HG03060 (cell line): ENCODE results near the gene FAM20C.

Experiments
- ATAC-seq: cut with Tn5 transposase; IDR thresholded peaks from one replicate; pipeline ENCODE4 v1.9.1; 2021; ENCODE audit warnings: low read depth, moderate number of reproducible peaks; ENCODE audit not compliant: unreplicated experiment

FAM20C gene

GRCh38 chr7:207418-208129, 15.2 kb downstream of the FAM20C start:
- no peak for ATAC-seq

DNA sequence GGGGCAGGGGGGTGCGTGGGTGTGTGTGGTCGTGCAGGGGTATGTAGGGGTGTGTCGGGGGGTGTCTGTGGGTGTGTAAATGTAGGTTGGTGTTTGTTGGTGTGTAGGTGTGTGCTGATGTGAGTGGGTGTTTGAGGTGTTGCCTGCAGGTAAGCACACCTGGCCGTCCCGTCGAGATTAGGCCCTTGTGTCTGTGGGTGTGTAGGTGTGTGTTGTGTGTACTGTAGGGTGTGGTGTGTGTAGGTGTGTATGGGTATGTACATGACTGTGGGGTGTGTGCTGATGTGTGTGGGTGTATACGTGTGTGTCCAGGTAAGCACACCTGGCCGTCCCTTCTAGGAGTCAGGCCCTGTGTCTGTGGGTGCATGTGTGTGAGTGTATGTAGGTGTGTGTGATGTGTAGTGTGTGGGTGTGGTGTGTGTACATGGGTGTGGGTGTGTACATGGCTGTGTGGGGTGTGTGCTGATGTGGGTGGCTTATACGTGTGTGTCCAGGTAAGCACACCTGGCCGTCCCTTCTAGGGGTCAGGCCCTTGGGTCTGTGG, 15.8 kb downstream of the FAM20C start:
- no peak for ATAC-seq

- ATAC-seq: no peak
Measured at GRCh38 chr7:208816-209215, 16.4 kb downstream of the FAM20C start.

- ATAC-seq: no peak
Measured at GRCh38 chr7:209416-209815, 17.0 kb downstream of the FAM20C start.

DNA sequence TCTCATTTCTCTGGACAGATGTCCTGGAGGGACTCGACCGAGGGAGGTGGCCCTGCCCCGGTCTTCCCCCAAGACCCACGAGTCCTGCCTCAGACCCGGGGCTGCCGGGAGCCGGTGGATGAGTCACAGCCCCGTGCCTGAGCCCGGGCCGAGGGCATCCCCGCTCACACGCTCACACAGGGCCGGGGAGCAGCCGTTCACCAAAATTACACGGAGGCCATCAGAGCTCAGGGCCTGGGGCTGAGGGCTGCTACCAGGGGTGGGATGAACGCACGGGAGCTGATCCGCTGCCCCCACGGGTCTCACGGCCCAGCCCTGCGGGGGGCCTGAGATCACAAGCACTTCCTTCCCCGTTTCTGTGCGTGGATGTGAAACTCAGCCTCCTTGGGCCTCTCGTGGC, 17.5 kb downstream of the FAM20C start:
- no peak for ATAC-seq

GRCh38 chr7:210401-210925, 18.1 kb downstream of the FAM20C start:
- no peak for ATAC-seq

- no peak for ATAC-seq
Measured at GRCh38 chr7:211033-211714, 18.8 kb downstream of the FAM20C start.

GRCh38 chr7:211715-212058, 19.3 kb downstream of the FAM20C start:
- no peak for ATAC-seq

DNA sequence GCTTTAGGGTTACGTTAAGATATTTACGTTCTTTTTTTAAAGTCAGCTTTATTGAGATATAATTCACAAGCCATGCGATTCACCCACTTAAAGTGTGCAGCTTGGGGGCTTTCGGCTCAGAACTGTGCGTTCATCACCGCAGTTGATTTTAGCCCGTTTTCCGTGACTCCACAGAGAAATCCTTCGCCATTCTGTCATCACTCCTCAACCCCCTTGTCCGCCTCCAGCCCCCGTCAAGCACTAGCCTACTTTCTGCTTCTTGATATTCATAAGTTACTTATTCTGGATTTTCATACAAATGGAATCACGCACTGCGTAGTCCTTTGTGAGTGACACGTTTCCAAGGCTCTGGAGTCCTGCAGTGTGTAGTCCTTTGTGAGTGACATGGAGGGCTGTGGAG, 20.4 kb downstream of the FAM20C start:
- ATAC-seq: no peak

DNA sequence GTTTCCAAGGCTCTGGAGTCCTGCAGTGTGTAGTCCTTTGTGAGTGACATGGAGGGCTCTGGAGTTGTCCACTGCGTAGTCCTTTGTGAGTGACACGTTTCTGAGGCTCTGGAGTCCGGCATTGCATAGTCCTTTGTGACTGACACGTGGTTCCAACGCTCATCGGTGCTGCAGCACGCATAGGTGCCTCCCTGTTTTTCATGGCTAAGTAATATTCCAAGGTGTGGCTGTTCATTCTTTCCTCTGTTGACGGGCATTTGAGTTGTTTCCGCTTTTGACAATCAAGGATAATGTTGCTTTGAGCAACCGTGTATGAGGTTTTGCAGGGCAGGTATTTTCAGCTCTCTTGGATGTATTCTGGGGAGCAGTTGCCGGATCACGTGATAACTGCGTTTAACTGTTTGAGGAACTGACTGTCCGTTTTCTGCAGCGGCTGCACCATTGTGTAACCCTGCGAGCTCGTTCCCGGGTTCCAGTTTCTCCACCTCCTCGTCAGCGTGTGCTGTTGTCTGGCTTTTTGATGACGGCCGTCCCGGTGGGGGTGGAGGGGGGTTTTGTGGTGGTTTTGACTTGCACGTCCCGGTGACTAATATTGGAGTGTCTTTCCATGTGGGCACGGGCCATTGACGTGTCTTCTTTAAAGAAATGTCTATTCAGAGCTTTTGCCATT, 21.1 kb downstream of the FAM20C start:
- no peak for ATAC-seq

DNA sequence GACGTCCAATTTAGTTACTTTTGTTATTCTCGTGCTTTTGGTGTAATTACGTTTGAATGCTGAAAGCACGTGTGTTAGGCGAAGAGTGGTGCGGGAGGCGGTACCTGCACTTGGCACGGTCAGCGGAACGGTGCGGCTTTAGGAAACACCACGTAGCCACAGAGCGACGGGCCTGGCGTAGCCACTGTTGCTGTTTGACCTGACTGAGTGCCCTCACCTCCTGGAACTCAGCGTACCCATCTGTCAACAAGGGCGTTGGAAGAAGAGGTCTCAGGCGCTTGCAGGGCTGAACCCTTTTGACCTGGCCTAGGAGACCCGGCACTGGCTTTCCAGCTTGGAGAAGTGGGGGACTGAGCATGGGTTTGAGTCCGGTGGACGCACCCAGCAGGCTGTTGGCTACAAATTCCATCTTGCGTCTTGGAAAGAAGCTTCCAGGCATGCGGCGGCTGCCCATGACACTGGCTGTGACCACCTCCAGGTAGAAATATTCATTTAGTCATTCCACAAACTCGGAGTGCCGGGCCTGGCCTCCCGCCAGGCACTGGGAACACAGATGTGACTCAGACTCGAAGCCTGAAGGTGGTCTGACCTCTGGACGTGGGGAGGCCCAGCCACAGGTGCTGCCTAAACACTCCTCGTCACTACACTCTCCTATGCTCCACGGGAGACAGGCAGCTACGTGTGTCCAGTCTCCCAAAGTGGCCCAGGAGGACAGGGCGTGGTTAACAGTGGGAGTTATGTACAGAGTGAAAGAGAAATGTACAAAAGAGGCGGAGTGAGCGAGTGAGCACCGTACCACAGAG, 22.2 kb downstream of the FAM20C start:
- ATAC-seq: no peak

DNA sequence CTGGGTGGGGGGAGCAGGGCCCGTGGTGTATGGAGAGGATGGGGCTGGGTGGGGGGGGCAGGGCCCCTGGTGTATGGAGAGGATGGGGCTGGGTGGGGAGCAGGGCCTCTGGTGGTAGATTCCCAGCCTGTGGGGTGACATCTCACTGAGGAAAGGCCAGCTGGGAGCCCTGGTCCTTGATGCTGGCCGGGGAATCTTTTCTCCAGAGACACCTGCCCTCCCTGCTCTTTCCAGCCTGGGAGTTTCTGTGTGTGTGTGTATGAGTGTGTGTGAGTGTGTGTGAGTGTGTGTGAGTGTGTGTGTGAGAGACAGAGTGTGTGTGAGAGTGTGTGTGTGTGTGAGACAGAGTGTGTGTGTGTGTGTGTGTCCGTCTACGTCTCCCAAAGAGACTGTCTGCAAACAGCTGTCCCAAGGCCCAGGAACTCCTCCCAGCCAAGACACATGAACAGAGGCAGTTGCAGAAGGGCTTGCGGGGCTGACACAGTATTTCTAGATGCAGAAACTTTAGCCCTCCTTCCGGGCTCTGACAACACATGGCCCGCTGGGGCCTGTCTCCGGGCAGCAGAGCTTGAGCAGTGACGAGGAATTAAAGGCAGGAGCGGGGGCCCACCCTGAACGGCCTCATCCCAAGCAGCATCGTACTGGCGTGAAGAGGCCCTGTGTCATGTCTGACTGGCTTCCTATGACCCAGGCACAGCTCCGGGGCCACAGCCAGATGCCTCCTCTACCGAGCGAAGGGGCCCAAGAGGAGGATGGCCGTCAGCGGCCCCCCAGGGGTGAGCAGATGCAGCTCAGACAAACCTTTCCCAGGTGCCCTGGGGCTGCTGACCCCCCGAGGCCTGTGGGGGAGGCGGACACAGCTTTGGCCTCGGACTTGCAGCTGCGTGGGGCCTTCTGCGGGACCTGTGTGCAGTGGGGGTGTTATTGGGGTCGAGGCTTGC, 24.3 kb downstream of the FAM20C start:
- ATAC-seq: no peak

GRCh38 chr7:217781-218180, 25.4 kb downstream of the FAM20C start:
- no peak for ATAC-seq

DNA sequence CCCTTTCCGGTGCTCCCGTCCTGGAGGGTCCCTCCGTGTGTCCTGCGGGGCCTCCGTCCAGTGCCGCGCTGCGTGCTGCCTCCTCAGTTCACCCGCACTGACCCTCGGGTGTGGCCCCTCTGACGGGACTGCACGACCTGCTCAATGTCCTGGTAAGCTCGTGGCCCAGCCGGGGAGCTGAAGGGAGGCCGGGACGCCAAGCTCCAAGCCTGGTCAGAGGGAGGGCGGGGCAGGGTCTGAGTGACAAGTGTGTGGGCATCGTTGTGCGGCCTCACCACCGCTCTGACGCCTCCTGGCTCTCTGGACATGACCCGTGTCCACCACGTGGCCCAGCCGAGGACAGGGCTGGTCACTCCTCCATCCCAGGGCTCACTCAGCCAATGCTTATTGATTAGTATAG, 25.9 kb downstream of the FAM20C start:
- no peak for ATAC-seq

DNA sequence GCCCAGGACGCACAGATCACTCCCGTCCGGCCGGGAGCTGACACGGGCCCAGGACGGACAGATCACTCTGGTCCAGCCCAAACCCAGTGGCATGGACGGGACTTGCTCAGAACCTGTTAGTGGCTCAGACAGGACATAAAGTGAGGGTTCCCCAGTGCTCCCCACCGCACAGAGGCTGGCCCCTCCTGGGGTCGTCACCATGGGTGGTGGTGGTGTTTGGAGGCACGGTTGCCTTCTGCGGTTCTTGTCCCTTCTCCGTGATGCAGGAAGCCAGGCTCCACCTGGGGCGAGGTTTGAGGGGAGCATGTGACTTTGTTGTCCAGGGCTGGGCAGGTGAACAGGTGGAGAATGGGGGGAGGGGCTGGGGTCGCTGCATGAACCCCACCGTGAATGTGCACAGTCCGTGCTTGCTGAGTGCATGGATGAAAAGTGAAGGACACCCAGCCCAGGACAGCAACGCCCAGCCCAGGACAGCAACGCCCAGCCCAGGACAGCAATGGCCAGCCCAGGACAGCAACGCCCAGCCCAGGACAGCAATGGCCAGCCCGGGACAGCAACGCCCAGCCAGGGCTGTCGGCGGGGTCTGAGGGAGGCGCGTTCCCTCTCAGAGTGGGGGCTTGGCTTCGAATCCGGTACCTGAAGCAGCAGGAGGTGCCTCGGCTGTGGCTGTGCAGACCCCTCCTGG, 26.7 kb downstream of the FAM20C start:
- no peak for ATAC-seq

- no peak for ATAC-seq
Measured at GRCh38 chr7:219581-220150, 27.3 kb downstream of the FAM20C start.

DNA sequence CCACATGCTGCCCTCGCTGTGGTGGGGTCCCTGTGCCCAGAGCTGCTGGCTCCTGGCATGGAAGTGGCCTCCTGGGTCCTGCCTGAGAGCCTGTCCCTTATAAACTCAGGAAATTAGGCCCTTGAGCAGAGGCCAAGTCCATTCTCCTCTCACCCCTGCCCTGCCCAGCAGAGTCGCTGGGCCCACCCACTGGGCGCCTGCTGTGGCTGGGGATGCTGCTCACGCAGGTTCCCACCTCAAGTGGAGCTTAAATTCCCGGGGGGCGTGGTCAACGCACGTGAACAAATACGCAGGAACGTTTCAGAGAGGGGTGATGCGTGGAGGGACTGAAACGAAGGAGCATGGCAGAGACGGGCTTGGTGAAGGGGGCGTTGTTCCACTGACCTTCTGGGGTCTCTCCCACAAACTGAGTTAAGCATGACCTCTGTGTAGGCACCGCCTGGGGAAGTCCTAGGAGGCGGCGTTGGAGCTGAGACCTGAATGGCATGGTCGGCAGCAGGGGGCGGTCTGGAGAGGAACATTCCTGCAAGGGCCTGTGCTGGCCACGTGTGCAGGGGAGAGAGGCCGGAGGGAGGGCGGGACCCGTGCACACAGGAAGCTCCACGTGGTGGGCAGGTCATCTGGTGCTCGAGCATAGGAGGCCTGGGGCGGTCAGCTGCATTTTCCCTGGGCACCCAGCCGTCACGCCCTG, 27.9 kb downstream of the FAM20C start:
- no peak for ATAC-seq
